ENCODE measurements around the gene NPAT. TPM values are rescaled to one million over a fixed set of nuclear protein-coding genes. Genes with fewer than 3 reads are reported as not detected.
"Not testable (repeated sequence)": the region's sequence is repeated elsewhere in the genome, so short reads cannot be mapped to it uniquely, and the experiment has no call there.

The NPAT gene
- polyA plus RNA-seq, 1 donor from 2014 or later: 23.9 TPM

- peaks cover 0 to 1% (median 0%) of the 10 kb centered on the region in 3 donors for H3K4me1 Mint-ChIP-seq
- no peak overlapping the region for H3K27ac Mint-ChIP-seq
- H3K27me3 Mint-ChIP-seq: no peaks in the 10 kb centered on the region
- peaks cover 10% of the 10 kb centered on the region for H3K36me3 Mint-ChIP-seq
- H3K4me3 Mint-ChIP-seq: no peak overlapping the region
- H3K9me3 Mint-ChIP-seq: no peaks in the 10 kb centered on the region
Measured at GRCh38 chr11:108148556-108148955, 73.9 kb downstream of the NPAT start.

GRCh38 chr11:108147150-108147549, 75.3 kb downstream of the NPAT start:
- Mint-ChIP-seq H3K27ac (peak overlapping the region in 1 of 3 donors; percentile 83), H3K36me3 (peaks cover 10% of the 10 kb centered on the region), H3K4me1 (peaks cover 0 to 1% (median 0%) of the 10 kb centered on the region in 3 donors), H3K27me3 (no peaks in the 10 kb centered on the region), H3K4me3 (no peak overlapping the region), H3K9me3 (no peaks in the 10 kb centered on the region)

GRCh38 chr11:108144615-108145014, 77.8 kb downstream of the NPAT start:
- H3K9me3 Mint-ChIP-seq: no peaks in the 10 kb centered on the region
- peaks cover 12% of the 10 kb centered on the region for H3K36me3 Mint-ChIP-seq
- no peak overlapping the region for H3K4me3 Mint-ChIP-seq
- H3K27ac Mint-ChIP-seq: no peak overlapping the region
- H3K4me1 Mint-ChIP-seq: peaks cover 0 to 1% (median 0%) of the 10 kb centered on the region in 3 donors
- H3K27me3 Mint-ChIP-seq: no peaks in the 10 kb centered on the region

GRCh38 chr11:108142304-108142703, 80.1 kb downstream of the NPAT start:
- peaks cover 10% of the 10 kb centered on the region for H3K36me3 Mint-ChIP-seq
- H3K4me1 Mint-ChIP-seq: peaks cover 0 to 1% (median 0%) of the 10 kb centered on the region in 3 donors
- no peak overlapping the region for H3K27ac Mint-ChIP-seq
- no peak overlapping the region for H3K4me3 Mint-ChIP-seq
- H3K27me3 Mint-ChIP-seq: no peaks in the 10 kb centered on the region
- peaks cover 0 to 1% (median 0%) of the 10 kb centered on the region in 3 donors for H3K9me3 Mint-ChIP-seq

GRCh38 chr11:108137212-108137611, 85.2 kb downstream of the NPAT start:
- Mint-ChIP-seq H3K27me3 (no peaks in the 10 kb centered on the region), H3K9me3 (peaks cover 0 to 1% (median 0%) of the 10 kb centered on the region in 3 donors), H3K36me3 (peaks cover 7% of the 10 kb centered on the region), H3K4me3 (no peak overlapping the region), H3K4me1 (peaks cover 1 to 4% (median 3%) of the 10 kb centered on the region in 3 donors), H3K27ac (no peak overlapping the region)

- Mint-ChIP-seq H3K4me3 (no peak overlapping the region), H3K9me3 (peaks cover 0 to 1% (median 0%) of the 10 kb centered on the region in 3 donors), H3K4me1 (peaks cover 2 to 4% (median 3%) of the 10 kb centered on the region in 3 donors), H3K27me3 (no peaks in the 10 kb centered on the region), H3K36me3 (peaks cover 7% of the 10 kb centered on the region), H3K27ac (no peak overlapping the region)
Measured at GRCh38 chr11:108135845-108136544, 86.4 kb downstream of the NPAT start.

GRCh38 chr11:108132993-108133538, 89.4 kb downstream of the NPAT start:
- H3K27me3 Mint-ChIP-seq, H3K9me3 Mint-ChIP-seq, H3K4me3 Mint-ChIP-seq, H3K4me1 Mint-ChIP-seq: not testable (repeated sequence)
- H3K36me3 Mint-ChIP-seq: peaks cover 11% of the 10 kb centered on the region
- H3K27ac Mint-ChIP-seq: peak overlapping the region in 1 of 3 donors; percentile 78

- H3K27me3 Mint-ChIP-seq: no peaks in the 10 kb centered on the region
- peaks cover 13% of the 10 kb centered on the region for H3K36me3 Mint-ChIP-seq
- no peak overlapping the region for H3K4me3 Mint-ChIP-seq
- H3K9me3 Mint-ChIP-seq: no peaks in the 10 kb centered on the region
- peaks cover 2 to 8% (median 4%) of the 10 kb centered on the region in 3 donors for H3K4me1 Mint-ChIP-seq
- peak overlapping the region in 1 of 3 donors; percentile 13 for H3K27ac Mint-ChIP-seq
Measured at GRCh38 chr11:108131993-108132392, 90.4 kb downstream of the NPAT start.

GRCh38 chr11:108128772-108129171, 93.7 kb downstream of the NPAT start:
- no peaks in the 10 kb centered on the region for H3K27me3 Mint-ChIP-seq
- peak overlapping the region in 1 of 3 donors; percentile 17 for H3K27ac Mint-ChIP-seq
- H3K9me3 Mint-ChIP-seq: no peaks in the 10 kb centered on the region
- peaks cover 14 to 21% (median 16%) of the 10 kb centered on the region in 3 donors for H3K4me1 Mint-ChIP-seq
- H3K36me3 Mint-ChIP-seq: peaks cover 14% of the 10 kb centered on the region
- no peak overlapping the region for H3K4me3 Mint-ChIP-seq

GRCh38 chr11:108125096-108125495, 97.3 kb downstream of the NPAT start:
- peak overlapping the region in 2 of 3 donors; percentile 26 to 74 for H3K27ac Mint-ChIP-seq
- peak overlapping the region in 2 of 4 donors; percentile 47 to 58 for H3K4me3 Mint-ChIP-seq
- no peaks in the 10 kb centered on the region for H3K9me3 Mint-ChIP-seq
- peaks cover 13% of the 10 kb centered on the region for H3K36me3 Mint-ChIP-seq
- peaks cover 31 to 37% (median 32%) of the 10 kb centered on the region in 3 donors for H3K4me1 Mint-ChIP-seq
- H3K27me3 Mint-ChIP-seq: no peaks in the 10 kb centered on the region

GRCh38 chr11:108122166-108122628, 100.2 kb downstream of the NPAT start:
- no peaks in the 10 kb centered on the region for H3K9me3 Mint-ChIP-seq
- H3K27ac Mint-ChIP-seq: peak overlapping the region; percentile 3 to 95 (median 92)
- H3K4me1 Mint-ChIP-seq: peaks cover 31 to 32% (median 32%) of the 10 kb centered on the region in 3 donors
- no peaks in the 10 kb centered on the region for H3K27me3 Mint-ChIP-seq
- H3K4me3 Mint-ChIP-seq: peak overlapping the region; percentile 88 to 96 (median 95)
- H3K36me3 Mint-ChIP-seq: peaks cover 5% of the 10 kb centered on the region

GRCh38 chr11:108121274-108122155, 100.9 kb downstream of the NPAT start, which contains the start of gene ACAT1:
TSS of gene ACAT1 (plus strand) at chr11:108121567. CDS start at chr11:108121607, 40 bp downstream.
- peaks cover 30 to 32% (median 32%) of the 10 kb centered on the region in 3 donors for H3K4me1 Mint-ChIP-seq
- peak within 1 kb of the TSS; percentile 28 to 95 (median 92) for H3K27ac Mint-ChIP-seq
- H3K4me3 Mint-ChIP-seq: peak within 1 kb of the TSS; percentile 88 to 96 (median 95)
- H3K36me3 Mint-ChIP-seq: peaks cover 4% of the 10 kb centered on the region
- no peaks in the 10 kb centered on the region for H3K27me3 Mint-ChIP-seq
- no peaks in the 10 kb centered on the region for H3K9me3 Mint-ChIP-seq

- H3K36me3 Mint-ChIP-seq, H3K9me3 Mint-ChIP-seq, H3K27me3 Mint-ChIP-seq: not testable (repeated sequence)
- H3K4me3 Mint-ChIP-seq: peak overlapping the region; percentile 88 to 96 (median 95)
- peak overlapping the region; percentile 27 to 83 (median 28) for H3K27ac Mint-ChIP-seq
- H3K4me1 Mint-ChIP-seq: peaks cover 29 to 32% (median 30%) of the 10 kb centered on the region in 3 donors
Measured at GRCh38 chr11:108120936-108121273, 101.5 kb downstream of the NPAT start.

- H3K36me3 Mint-ChIP-seq: no peaks in the 10 kb centered on the region
- peaks cover 10 to 12% (median 11%) of the 10 kb centered on the region in 3 donors for H3K4me1 Mint-ChIP-seq
- peak overlapping the region in 1 of 4 donors; percentile 30 for H3K4me3 Mint-ChIP-seq
- no peak overlapping the region for H3K27ac Mint-ChIP-seq
- no peaks in the 10 kb centered on the region for H3K27me3 Mint-ChIP-seq
- no peaks in the 10 kb centered on the region for H3K9me3 Mint-ChIP-seq
Measured at GRCh38 chr11:108117746-108118371, 104.6 kb downstream of the NPAT start.
